Skeletal muscle cell (primary cell): ENCODE measurements around the gene MTG1.
"Not testable (repeated sequence)": the region's sequence is repeated elsewhere in the genome, so short reads cannot be mapped to it uniquely, and the experiment has no call there.

Experiments
- DNase-seq: peaks from one replicate; pipeline ENCODE4 v3.0.0-alpha.2; 2010; ENCODE audit warnings: low read depth
- H3K4me3 ChIP-seq: 2 replicates; pipeline ENCODE4 v1.5.1; 2011; ENCODE audit warnings: low read depth, mild to moderate bottlenecking, control low read depth, low read length, moderate library complexity

MTG1 gene

DNA sequence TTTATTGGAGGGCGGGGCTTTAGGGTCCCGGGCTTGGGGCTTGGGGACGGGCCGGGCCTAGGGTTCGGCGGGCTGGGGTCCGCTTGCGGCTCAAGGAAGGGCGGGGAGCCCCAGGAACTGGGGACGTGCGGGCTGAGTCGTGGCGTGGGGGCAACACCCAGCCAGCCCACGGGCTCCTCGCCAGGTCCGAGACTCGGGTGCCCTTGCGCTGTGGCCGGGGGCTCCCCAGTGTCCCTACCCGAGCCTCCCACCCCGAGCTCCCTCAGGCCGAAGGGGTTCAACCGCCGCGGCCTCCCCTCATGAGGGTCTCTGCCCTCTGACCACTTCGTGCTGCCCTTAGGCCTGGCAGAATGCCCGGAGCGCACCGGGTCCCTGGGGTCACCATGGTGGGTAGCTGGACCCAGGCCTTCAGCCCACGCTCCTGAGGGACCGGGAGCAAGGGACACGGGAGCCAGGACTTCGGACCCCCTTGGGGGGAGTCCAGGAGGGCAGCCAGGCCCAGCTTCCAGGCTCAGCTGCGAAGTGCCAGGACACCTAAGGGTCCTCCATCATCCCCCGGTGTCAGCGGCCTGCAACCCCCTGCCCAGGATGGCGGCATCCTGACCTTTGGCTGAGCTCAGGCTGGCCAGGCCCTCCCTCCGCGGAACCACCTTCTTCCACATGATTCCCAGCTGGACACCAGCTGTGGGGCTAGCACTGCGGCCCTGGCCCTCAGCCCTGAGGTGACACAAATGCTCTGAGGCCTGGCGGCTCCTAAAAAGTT is 35.6 kb upstream of the MTG1 start:
- H3K4me3 ChIP-seq, result no peak overlapping the region
- no peak for DNase-seq

DNA sequence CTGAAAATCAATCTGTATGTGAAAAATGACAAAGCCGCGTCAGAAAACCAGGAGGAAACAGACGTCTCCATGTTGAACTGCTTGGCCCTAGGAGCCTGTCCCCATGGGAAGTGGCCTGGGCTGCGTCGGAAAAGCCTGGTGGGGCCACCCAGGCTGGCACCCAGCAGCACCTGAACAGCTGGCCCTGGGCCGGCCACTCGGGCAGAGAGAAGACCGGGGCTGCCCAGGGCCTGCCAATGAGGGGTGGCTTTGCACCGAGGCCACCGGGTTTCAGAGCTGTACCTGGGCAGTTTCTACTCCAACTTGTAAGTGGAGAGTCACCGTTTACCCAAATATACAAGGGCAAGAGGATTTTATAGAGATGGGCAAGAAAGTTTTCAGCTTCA is 35.0 kb upstream of the MTG1 start:
- H3K4me3 ChIP-seq, result no peak overlapping the region
- DNase-seq, result no peak

DNA sequence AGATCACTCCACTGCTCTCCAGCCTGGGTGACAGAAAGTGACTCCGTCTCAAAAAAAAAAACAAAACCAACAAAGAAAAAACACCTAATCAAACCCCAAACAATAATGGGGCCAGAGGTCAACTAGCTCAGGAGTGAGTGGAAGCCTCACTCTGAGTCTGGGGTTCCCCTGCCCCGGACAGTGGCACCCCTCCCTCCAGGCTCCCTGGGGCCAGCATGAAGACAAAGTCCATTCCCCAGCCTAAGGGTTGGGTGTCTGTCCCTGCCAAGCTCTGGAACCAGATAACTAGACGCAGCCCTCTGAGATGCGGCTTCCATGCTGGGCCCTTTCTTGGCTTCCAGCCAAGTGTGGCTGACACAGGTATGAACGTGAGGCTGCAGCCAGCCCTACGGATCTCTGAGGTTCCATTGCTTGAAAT is 34.4 kb upstream of the MTG1 start:
- DNase-seq, result no peak
- H3K4me3 ChIP-seq, result no peak overlapping the region

DNA sequence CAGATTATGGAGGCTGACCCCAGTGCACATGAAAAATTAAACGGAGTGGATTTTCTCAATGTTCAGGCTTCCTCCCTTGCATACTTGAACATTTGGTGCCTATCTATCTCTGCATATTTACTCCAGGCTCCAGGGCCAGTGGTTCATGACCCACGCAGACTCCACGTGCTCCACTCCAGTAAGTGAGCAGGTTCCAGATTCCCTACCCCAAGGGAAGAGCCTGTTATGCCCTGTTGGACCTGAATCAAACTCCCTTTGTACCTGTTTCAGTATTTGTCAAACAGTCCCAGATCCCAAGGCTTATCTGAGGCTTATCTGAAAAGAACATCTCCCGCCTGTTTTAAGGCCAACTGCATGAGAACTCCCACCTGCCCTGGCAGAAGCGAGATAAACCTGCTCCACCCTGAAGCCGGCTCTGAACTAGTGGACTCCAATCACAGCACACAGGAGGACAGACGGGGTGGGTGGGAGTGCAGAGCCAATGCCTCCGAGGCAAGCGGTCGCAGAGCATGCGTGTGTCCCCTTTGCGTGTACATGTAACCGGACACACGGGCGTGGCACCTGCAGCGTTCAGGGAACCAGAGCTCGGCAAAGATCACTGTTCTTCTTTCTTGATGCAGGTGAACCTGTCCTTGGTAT is 33.9 kb upstream of the MTG1 start:
- DNase-seq, result no peak
- H3K4me3 ChIP-seq, result no peak overlapping the region

DNA sequence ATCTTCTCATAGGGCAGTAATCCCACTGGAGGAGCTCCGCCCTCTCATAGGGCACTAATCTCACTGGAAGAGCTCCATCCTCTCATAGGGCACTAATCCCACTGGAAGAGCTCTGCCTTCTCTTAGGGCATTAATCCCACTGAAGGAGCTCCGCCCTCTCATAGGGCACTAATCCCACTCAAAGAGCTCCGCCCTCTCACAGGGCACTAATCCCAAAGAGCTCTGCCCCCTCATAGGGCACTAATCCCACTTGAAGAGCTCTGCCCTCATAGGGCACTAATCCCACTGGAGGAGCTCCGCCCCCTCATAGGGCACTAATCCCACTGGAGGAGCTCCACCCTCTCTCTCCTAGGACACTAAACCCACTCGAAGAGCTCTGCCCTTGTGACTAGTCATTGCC is 32.7 kb upstream of the MTG1 start:
- H3K4me3 ChIP-seq, result no peak overlapping the region
- no peak for DNase-seq

DNA sequence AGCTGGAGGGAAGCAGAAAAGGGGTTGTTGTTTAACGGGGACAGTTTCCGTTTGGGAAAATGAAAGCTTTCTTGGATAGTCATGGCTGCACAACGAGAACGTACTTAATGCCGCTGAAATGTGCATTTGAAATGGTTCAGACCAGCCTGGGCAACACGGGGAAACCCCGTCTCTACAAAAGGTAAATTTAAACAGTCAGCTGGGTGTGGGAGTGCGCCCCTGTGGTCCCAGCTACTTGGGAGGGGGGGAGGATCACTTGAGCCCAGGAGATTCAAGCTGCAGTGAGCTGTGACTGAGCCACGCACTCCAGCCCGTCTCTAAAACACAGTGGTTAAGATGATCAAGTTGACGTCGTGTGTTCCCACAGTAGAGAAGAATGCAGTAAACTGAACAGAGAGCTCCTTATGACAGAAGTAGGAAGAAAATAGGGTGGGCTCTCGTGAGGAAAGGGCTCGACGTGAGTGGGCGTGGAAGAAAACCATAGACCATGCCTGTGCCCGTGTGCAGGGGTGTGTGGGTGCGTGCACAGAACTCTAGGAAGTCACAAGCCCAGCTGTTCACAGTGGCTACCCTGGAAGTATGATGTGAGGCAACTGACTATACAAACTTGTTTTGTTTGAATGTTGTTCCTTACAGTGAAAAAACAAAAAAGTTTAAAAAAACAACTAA is 32.0 kb upstream of the MTG1 start:
- DNase-seq, result no peak
- no peak overlapping the region for H3K4me3 ChIP-seq

DNA sequence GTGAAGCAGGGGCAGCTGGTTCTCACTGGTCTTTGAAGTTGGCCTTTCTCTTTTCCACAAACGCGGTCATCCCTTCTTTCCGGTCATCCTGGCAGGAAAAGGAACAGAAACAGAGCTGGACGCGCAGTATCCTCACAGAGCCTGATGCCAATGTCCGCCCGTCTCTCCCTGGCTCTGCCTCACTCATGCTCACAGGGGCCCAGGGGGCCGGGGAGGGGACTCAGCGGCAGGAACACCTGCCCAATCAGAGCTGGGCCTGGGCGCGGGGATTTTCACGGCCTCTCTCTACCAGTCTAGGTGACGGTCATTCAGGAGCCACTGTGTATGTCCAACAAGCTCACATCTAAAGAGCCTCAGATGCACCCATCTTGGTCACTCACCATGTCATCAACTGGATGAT is 31.1 kb upstream of the MTG1 start:
- no peak for DNase-seq
- H3K4me3 ChIP-seq, result no peak overlapping the region

DNA sequence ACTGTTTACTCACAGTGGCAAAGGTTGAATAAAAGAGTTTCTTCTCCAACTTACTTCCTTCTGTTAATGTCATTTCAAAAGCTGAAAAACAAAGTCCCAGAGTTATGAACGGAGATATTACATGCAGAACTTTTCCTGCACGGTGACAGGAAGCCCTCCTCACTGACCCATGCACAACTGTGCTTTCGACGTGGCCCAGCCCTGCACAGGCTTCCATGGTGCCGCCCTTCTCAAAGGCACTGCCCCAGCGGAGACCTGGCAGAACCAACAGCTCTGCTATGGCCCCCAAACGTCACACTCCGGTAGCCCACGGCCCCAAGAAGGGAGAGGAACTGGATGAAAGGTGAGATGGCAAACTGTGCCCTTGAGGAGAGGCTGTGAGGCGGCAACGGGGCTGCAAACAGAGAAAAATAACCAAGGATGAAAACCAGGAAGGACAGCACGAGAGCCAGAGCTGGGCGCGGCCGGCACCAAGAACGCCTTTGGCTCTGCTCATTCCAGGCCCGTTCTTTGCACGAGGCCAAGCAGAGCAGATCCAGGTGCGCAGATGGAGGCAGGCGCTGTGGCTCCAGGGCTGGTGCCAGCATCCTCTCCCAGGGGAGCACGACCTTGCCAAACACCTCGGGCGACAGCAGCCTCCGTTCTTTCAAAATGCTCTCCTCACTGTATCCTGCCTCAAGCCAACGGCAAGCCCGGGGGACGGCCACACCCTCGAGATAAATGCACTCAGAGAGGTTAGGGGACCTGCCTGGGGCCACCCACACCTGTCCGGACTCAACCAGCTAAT is 29.1 kb upstream of the MTG1 start:
- no peak overlapping the region for H3K4me3 ChIP-seq
- no peak for DNase-seq

DNA sequence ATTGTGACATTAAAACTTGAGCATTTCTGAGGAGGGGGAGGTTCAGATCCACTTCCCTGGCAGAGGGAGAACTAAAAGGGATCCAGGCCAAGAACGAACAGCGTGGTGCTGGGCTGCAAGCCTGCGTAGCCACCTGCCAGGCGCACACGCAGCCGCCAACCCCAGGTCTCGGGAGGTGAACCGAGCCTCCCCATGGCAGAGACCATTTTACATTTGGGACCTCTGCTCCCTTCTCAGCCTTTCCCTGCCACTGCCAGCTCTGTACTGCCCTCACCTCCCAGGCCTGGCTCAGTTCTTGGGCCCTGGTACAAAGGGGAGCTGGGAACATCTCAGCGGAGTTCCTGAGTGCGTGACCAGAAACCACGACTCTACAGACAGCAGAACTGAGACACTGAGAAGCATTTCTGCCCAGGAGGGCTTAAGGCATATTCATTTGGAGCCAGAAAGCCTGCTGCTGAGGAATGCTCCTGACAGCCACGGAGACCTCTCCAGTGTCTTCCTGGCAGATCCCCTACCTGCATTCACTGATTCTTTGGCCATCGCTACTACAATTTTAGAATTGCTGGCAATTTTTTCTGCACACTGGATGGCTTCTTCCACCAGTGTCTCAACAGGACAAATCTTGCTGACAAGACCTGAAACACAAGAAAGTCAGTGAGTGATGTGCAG is 28.4 kb upstream of the MTG1 start:
- H3K4me3 ChIP-seq, result no peak overlapping the region
- DNase-seq, result no peak

DNA sequence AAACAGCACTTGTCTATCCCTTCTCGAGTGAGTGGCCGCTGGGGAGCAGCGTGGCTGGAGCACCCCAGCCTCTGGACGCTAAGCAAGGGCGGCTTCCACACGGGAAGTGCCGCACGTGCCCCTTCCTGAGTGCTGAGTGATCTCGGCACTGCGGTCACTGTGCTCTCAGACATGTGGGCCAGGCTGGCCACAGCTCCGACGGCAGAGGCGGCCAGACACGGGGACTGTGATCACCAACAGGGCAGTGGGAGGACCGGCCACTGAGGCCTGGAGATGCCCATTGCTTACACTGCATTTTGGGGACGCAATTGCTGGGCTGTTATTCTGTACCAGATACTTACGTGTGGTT is 27.9 kb upstream of the MTG1 start:
- DNase-seq, result no peak
- no peak overlapping the region for H3K4me3 ChIP-seq

DNA sequence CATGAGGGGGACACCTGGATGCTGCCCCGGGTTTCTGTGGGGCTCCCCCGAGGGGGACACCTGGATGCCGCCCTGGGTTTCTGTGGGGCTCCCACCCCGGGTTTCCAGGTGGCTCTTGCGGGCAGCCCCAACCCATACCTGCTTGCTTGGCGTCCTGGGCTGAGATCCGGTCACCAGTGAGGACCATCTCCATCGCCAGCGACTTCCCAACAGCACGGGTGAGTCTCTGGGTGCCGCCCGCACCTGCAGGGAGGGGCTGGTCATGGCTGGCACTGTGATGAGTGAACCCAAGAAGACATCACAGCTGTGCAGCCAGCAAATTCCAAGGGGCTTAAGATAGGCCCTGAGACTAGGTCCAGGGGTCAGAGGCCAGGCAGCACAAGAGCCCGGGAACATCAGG is 27.2 kb upstream of the MTG1 start:
- DNase-seq, result no peak
- H3K4me3 ChIP-seq, result no peak overlapping the region

DNA sequence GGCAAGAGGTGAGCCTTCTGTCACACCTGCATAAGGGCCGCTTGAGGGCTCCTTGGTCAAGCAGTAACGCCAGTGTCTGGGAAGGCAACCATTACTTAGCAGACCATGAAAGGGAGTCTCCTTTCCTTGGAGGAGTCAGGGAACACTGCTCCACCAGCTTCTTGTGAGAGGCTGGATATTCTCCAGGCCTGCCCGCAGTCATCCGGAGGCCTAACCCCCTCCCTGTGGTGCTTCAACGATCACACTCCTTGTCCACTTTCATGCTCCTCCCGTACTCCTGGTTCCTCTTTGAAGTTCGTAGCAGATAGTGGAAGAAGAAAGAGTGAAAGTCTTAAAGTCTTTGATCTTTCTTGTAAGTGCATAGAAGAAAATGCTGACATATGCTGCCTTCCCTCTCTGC is 26.5 kb upstream of the MTG1 start:
- DNase-seq, H3K4me3 ChIP-seq: not testable (repeated sequence)

DNA sequence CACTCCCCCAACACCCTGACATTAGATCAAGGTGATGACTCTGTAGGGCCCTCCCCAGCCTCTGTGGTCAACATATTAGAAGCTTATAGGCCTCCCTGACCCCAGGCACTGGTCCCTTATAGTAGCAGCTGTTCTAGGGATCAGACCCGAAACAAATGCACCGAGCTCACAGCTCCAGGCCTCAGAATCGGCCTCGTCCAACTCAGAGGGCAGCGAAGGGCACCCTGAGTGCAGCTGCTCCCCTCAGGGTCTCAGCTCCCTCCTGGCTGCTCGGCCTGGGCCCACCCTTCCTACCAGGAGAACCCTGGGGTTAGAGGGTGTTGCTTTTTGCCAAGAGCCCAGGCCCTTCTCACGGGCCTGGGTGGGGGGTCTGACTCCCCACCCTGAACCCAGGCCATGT is 25.8 kb upstream of the MTG1 start:
- no peak for DNase-seq
- H3K4me3 ChIP-seq, result no peak overlapping the region

DNA sequence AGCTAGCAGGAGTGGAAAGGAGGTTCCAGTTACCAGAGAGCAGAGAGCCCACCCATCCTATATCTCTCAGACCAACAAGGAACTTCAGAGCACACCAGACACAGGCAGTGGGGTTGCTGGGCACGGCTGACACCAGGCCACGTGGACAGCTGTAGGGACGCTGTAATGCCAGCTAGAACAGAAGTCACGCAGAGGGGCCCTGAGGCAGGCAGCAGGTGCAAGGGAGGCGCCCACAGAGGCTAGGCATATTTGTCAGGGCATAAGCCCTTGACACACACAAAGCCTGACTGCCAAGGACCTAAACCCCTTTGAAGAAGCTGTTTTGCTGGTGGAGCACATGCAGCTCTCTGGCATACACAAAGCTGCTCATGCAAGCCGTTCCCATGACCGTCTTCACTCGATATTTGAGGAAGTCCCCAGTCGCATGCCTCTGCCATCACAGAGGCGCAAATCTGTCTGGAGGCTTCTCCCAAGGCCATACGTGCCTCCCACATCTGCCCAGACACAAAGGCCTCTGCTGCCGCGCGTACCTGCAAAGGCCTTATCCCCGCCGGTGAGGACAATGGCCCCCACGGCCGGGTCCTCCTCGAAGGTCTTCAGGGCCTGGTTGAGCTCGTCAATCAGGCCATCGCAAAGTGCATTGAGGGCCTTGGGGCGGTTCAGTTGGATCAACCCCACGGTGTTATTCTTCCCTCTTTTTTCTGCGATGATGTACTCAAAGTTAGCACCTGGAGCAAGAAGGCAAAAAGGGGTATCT is 23.7 kb upstream of the MTG1 start:
- no peak overlapping the region for H3K4me3 ChIP-seq

DNA sequence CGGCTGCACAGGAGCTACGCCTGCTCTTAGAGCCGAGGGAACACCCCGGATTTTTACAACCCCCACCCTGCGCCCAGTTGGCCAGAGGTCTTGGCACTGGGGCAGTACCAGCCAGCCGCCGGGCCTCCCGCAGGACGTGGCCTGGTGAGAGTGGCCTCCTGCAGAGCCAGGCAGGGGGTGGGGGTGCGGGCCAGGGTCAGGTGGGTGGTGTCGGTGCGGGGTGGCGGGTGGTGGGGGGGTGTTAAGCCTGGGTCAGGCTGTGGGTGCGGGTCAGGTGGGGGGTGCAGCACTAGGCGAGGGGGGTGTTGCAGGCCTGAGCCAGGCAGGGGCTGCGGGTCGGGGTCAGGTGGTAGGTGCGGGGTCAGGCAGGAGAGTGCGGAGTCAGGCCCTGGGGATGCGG is 21.4 kb upstream of the MTG1 start:
- DNase-seq, result no peak
- H3K4me3 ChIP-seq, result peak overlapping the region; percentile 62

More for the DNA sequence above, 23.7 kb upstream of the MTG1 start:
- DNase-seq, result no peak

DNA sequence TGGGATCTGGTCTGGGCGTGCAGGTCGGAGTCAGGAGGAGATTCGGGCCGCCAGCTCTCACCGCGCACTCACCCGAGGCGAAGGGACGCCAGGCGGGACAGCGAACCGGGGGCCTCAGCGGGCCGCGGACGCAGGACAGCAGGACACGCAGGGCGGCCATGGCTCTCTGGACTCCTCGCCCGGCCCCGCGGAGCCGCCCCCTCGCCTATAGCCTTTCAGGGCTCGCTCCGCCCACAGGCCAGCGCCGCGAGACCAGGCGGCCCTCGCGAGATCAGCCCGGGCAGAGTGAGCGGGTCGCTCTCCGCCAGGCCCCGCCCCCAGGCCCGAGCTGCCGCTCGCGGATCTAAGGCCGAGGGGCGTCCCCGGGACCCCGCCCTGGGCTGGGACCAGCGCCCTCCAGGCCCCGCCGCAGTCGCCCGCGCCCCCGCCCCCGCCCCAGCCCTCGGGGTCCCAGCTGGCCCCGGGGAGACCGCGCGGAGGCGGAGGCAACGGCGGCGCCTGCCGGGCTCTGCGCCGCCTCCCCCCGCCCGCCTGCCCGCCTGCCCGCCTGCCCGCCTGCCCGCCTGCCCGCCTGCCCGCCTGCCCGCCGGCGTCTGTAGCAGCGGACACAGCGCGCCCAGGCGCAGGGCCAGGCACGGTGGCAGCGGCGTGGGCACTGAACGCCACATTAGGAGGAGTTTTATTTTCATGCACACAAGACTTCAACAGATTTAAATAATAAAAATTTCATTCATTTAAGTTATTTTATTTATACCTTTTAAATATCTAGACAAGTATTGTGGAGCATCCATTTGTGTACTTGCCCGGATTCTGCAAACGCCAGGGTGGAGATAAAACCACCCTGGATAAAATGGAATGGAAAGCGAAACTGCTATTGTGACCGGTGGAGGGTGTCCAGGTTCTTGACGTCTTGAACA is 20.5 kb upstream of the MTG1 start, which contains the start of gene ECHS1:
Gene ECHS1, minus strand, starts transcription at position 181 of the 917 bp plus-strand sequence. Its CDS starts 21 bp downstream, at position 160.
- peak; percentile 62 for DNase-seq
- peak within 1 kb of the TSS; percentile 62 for H3K4me3 ChIP-seq

DNA sequence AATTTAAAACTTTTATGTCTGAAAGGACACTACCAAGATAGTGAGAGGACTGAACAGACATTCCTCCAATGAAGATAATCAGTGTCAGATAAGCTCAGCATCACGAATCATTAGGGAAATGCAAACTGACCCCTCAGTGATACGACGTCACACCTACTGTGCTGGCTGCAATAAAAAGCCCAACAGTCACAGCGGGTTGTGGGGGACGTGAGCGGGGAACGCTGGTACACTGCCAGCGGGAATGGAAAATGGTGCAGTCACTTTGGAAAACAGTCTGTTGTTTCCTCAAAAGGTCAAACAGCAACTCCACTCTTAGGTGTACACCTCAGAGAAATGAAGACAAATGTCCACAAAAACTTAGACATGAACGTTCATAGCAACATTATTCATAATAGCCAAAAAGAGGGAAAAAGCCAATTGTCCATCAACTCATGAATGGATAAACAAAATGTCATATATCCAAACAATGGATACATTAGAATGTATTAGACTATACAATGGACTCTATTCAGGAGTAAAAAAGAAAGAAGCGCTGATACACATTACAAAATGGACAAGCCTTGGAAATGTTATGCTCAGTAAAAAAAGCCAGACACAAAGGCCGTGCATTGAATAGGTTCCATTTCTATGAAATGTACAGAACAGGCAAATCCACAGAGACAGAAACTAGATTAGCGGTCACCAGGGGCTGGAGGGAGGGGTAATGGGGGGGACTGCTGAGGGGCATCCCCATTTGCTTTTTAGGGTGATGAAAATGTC is 18.4 kb upstream of the MTG1 start:
- H3K4me3 ChIP-seq, result no peak overlapping the region
- DNase-seq, result no peak
